Measurements from ENCODE around the gene CD300A.
A peak's percentile ranks its signal among the peaks of the same experiment; 100 is the strongest.
"Not testable (repeated sequence)": the region's sequence is repeated elsewhere in the genome, so short reads cannot be mapped to it uniquely, and the experiment has no call there.

CD300A gene

GRCh38 chr17:74478420-74479100, 12.1 kb downstream of the CD300A start:
- DNase-seq: peak in 4 of 14 donors; percentile 4 to 28 (median 19)

GRCh38 chr17:74480290-74480689, 13.9 kb downstream of the CD300A start:
- no peak for DNase-seq

GRCh38 chr17:74481621-74482020, 15.2 kb downstream of the CD300A start:
- DNase-seq: no peak

- no peak for DNase-seq
Measured at GRCh38 chr17:74484066-74484465, 17.6 kb downstream of the CD300A start.

DNA sequence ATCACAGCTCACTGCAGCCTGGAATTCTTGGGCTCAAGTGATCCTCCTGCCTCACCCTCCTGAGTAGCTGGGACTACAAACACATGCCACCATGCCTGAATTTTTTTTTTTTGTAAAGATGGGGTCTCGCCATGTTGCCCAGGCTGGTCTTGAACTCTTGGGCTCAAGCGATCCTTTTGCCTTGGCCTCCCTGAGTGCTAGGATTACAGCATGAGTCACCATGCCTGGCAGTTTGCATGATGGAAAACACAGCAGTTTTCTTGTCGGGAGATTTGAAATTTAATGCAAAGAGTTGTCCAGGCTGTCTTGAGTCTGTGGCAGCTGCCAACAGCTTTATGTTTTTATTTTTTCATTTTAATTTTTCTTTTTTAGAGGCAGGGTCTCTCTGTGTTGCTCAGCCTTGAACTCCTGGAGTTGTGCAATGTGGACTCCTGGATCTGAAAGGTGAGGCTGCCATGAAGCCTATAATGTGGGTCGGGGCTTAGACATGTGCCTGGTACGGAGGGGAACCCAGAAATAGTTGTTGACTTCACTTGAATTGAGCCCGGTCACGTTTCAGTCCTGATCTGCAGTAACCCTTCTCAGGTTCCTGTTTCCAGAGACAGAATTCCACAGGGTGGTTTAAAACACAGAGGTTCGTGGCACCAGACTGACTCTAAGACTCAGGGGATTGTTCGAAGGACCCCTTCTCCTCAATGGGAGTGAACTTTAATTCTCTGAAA, 18.7 kb downstream of the CD300A start:
- DNase-seq: no peak

DNA sequence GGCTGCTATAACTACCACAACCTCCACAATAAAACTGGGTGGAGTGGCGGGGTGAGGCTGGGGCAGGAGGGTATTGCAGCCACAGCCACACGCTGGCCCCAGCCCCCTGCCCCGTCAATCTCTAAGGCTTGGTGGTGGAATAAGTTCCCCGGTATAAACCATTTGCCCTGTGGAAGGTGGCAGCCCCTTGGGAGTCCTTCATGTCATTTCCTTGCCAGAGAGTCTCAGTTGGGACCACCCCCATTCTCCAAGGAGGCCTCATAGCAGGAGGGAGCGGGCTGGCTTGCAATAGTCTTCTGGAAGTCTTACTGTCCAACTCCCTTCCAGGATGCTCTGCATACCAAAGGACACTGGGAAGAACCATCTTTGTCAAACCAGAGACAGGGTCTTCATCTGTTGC, 19.4 kb downstream of the CD300A start:
- DNase-seq: no peak

DNA sequence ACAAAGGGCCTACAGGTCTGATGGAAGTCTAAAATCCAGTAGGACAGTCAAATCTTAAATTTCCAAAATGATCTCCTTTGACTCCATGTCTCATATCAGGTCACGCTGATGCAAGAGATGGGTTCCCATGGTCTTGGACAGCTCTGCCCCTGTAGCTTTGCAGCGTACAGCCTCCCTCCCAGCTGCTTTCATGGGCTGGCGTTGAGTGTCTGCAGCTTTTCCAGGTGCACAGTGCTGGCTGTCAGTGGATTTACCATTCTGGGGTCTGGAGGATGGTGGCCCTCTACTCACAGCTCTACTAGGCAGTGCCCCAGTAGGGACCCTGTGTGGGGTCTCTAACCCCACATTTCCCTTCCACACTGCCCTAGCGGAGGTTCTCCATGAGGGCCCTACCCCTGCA, 21.8 kb downstream of the CD300A start:
- DNase-seq: not testable (repeated sequence)

DNA sequence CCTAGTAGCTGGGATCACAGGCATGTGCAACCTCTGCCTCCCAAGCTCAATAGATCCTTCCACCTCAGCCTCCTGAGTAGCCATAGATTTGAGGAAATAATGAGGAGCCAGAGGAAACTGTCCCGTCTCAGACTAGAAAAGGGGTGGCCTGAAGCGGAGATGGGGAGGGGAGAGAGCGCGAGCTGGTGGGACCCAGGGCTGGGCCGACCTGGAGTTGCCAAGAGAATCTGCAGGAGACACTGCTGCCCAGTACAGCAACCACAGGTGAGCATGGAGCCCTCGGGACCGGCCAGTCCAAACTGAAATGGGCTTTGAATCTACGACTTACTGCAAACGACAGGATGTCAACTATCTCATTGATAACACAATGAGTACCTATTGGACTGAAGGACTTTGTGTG, 24.3 kb downstream of the CD300A start:
- DNase-seq: no peak

- DNase-seq: no peak
Measured at GRCh38 chr17:74491626-74492025, 25.2 kb downstream of the CD300A start.

DNA sequence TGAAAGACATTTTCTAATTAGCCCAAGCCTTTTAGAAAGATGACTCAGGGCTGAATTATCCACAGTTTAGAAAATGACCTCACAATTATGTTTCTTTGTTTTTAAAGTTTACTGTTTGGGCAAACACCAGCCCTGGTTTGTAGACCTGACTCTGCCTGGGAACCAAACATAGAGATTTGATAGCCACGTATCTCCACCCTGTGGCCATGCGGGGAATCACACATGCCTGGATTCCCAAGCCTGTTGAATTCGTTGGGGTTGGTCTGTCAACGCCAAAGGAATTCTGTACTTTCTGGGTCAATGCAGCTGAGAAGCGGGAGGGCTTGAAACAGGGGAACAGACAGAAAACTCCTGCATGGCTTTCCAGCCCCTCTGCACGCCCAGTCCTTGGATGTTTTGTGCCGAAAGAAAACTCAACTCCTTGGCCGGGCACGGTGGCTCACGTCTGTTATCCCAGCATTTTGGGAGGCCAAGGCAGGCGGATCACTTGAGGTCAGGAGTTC, 26.9 kb downstream of the CD300A start:
- DNase-seq: peak in 11 of 14 donors; percentile 10 to 50 (median 28)

DNA sequence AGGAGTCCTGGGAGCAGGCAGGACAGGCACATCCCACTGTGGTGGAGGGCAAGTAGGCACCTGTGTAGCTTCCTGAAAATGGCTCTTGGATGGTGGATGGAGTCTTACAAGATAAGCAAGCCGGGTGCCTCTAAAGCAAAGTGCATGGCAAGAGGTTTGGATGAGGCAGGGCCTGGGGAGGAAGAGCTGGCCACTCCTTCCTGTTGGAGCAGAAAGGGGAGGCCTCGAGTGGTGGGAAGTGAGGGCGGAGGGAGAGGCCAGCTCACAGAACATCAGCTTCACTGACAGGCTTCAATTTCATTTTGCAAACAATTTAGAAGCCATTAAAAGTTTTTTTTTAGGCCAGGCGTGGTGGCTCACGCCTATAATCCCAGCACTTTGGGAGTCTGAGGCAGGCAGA, 31.0 kb downstream of the CD300A start:
- no peak for DNase-seq

GRCh38 chr17:74499992-74500391, 33.6 kb downstream of the CD300A start:
- no peak for DNase-seq

- DNase-seq: no peak
Measured at GRCh38 chr17:74502861-74503260, 36.4 kb downstream of the CD300A start.

DNA sequence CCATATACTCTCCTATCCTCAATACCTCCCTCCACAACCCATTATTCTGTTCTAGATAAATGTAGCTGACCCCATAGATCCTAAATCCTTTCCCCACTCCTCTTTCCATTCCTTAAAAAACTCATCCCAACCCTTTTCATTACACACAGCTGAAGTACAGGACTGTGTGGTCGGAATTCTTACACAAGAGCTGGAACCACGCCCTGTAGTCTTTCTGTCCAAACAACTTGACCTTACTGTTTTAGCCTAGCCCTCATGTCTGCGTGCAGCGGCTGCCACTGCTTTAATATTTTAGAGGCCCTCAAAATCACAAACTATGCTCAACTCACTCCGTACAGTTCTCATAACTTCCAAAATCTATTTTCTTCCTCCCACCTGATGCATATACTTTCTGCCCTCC, 37.5 kb downstream of the CD300A start:
- DNase-seq: not testable (repeated sequence)

DNA sequence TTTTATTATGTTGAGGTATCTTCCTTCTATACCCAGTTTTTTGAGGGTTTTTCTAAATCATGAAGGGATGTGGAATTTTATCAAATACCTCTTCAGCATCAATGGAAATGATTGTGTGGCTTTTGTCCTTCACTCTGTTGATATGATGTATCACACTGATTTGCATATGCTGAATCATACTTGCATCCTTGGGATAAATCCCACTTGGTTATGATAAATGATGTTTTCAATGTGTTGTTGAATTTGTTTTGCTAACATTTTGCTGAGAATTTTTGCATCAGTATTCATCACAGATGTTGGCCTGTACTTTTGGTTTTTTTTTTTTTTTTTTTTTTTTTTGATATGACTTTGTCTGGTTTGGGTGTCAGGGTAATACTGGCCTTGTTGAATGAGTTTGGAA, 41.7 kb downstream of the CD300A start:
- DNase-seq: no peak

DNA sequence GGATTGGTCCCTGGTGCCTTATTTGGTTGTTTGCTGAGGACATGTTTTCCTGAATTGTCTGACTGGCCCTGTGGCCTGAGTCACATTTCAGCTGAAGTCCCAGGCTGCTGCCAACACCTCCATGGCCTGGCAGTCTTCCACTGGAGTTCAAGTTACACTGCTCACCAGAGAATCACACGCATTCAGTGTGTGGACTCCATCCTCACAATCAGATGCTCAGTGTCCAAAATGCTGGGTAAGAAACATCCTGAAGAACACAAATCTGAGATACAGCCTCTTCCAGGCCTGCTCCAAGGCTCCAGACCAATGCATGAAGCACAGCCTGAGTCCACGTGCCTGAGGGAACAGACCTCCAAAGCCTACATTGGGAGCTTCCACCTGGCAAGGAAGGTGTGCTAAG, 45.6 kb downstream of the CD300A start:
- no peak for DNase-seq

DNA sequence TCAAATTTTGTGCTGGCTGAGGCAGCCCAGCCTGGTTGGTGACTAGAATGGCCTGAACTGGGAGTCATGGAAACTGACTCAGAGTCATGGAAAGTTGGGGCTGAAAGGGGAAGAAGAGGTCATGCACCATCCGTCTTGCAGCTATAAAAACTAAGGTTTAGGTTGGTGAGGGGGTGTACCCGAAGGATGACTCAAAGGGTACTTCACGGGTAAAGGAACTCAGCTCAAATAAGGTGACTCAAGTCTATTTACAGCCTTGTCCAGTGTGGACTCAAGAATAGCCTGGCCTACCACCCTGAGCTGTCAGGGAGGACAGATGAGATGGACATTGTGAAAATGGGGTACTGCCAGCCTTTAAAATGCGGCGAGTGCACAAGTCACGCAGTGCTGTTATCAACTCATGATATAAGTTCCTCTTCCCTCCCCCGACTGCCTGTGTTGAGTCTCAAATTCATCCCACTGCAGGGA, 46.2 kb downstream of the CD300A start:
- DNase-seq: peak in 1 of 14 donors; percentile 20

DNA sequence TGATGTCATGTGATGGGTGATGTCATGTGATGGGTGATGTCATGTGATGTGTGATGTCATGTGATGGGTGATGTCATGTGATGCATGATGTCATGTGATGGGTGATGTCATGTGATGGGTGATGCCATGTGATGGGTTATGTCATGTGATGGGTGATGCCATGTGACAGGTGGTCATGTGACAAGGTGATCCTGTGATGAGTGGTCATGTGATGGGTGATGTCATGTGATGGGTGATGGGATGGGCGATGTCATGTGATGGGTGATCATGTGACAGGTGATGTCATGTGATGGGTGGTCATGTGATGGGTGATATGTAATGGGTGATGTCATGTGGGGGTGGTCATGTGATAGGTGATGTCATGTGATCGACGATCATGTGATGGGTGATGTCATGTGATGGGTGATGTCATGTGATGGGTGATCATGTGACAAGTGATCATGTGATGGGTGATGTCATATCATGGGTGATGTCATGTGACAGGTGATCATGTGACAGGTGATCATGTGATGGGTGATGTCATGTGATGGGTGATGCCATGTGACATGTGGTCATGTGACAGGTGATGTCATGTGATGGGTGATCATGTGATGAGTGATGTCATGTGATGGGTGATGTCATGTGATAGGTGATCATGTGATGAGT, 47.7 kb downstream of the CD300A start:
- DNase-seq: peak in 1 of 14 donors; percentile 36

- no peak for DNase-seq
Measured at GRCh38 chr17:74514632-74515334, 48.3 kb downstream of the CD300A start.

DNA sequence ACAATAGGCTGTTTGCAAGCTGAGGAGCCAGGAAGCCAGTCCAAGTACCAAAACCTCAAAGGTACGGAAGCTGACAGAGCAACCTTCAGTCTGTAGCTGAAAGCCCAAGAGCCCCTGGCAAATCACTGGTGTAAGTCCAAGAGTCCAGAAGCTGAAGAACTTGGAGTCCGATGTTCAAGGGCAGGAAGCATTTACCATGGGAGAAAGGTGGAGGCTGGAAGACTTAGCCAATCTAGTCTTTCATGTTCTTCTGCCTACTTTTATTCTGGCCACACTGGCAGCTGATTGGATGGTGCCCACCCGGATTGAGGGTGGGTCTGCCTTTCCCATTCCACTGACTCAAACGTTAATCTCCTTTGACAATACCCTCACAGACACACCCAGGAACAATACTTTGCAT, 49.5 kb downstream of the CD300A start:
- DNase-seq: no peak

DNA sequence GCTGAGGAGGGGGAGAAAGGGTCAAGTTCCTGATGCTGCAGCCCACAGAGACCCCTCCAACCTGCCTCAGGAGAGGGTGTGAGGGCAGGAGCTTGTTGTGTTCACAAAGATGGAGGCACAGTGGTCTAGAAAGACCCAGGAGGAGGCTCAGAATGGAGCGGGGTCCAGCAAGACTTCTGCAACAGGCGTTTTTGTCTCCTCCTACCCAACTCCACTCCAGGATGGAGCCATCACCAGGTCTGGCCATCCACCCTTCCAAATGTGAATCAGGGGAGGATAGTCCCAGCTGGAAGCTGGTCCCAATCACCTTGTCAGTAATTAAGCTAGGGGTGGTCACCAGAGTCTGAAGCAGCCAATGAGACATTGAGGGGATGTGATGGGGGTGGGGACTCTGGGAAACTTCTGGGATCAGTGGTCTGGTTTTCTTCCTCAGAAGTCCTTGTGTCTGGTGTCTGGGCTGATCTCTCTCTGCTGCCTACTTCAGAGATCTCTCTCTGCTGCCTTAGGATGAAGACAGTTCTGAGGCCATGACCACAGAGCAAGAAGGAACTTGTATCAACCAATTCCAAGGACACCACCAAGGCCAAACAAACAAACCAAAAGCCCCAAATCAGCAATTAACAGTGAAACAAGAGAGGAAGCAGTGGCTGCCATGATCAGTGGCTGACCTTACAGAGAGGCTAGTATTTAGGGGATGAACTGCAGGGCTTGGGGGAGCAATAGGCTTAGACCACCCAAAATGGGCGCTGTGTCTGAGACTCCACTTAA, 50.3 kb downstream of the CD300A start:
- DNase-seq: no peak

- not testable (repeated sequence) for DNase-seq
Measured at GRCh38 chr17:74518413-74518981, 52.1 kb downstream of the CD300A start.

Measured in C1 segment of cervical spinal cord (tissue), 14 donors.